Smooth muscle cell of bladder (primary cell): Measurements from ENCODE around the gene C2orf69. TPM values are rescaled to one million over a fixed set of nuclear protein-coding genes. Genes with fewer than 3 reads are reported as not detected.

Experiments
- total RNA-seq: library from RNA; depleted of rRNA; stranded (reverse); fragments of >200 nt; gene quantifications from 2 replicates; pipeline ENCODE4 v1.2.3, GENCODE V29; 2014

Gene C2orf69
- 7.1 and 8.5 TPM in 2 replicates for total RNA-seq

DNA sequence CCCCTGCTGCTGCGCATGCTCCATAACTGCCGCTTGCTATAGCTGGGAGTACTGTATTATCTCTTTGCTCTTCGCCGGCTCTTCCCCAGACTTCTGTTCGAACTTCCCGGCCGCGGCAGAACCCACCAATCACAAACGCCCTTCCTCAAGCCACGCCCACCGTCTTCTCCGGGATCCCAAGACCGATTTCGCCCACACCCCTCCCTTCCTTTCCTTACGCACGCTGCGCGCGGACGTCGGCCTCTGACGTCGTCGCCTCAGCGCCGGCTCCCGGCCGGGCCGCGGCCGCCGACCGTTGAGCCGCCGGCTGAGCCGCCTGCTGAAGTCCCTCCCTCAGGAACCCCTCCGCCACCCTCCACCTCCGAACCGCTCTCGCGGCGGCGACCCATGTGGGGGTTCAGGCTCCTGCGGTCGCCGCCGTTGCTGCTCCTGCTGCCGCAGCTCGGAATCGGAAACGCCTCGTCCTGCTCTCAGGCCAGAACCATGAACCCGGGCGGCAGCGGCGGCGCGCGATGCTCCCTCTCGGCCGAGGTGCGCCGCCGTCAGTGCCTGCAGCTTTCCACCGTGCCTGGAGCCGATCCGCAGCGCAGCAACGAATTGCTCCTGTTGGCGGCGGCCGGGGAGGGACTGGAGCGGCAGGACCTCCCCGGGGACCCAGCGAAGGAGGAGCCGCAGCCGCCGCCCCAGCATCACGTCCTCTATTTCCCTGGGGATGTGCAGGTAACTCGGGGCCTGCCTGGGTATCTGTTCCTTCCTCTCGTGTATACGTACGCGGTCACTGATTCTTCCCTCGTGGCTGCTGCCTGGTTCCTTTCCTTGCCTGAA is at the start of gene C2orf69:
TSS of gene C2orf69 (plus strand) at position 242 of the 825 bp plus-strand sequence. CDS start at position 388, 146 bp downstream.

GRCh38 chr2:199955339-199956061 is 44.4 kb downstream of the C2orf69 start, which contains the start of the genes MAIP1 and TYW5:
TSS of gene MAIP1 (plus strand) at chr2:199955582. CDS start at chr2:199955799, 217 bp downstream.
TSS of gene TYW5 (minus strand) at chr2:199955491. CDS start at chr2:199955470, 21 bp downstream.

Other genes starting within 250 kb of the C2orf69 start
- 0.92 and 1.00 TPM in 2 replicates for gene FTCDNL1, start 60.1 kb upstream of the C2orf69 start, total RNA-seq
- 5.4 and 5.8 TPM in 2 replicates for gene TYW5, start 44.2 kb downstream of the C2orf69 start, total RNA-seq
- 17.9 and 18.7 TPM in 2 replicates for gene MAIP1, start 44.3 kb downstream of the C2orf69 start, total RNA-seq